Gastroesophageal sphincter (tissue), 4 donors: Measurements from ENCODE around the gene CPA5. TPM values are rescaled to one million over a fixed set of nuclear protein-coding genes. Genes with fewer than 3 reads are reported as not detected.

Experiments
- ATAC-seq: fragments of 150-250 bp; one replicate; pipeline ENCODE4 v1.9.1; 2016; ENCODE audit warnings: mild to moderate bottlenecking, moderate library complexity
- H3K27ac ChIP-seq, 4 donors: fragments of 200-600 bp; sonication (generic) in 3 of 4; 1 replicate in 3 of 4; 2 replicates in 1 of 4; pipeline ENCODE4 v1.5.1; 2016 to 2019
- H3K27me3 ChIP-seq: fragments of 200-600 bp; sonication (generic); one replicate; pipeline ENCODE4 v1.5.1; 2019
- H3K36me3 ChIP-seq, 2 donors: fragments of 200-600 bp; sonication (generic); one replicate each; pipeline ENCODE4 v1.5.1; 2019; ENCODE audit warnings: control low read depth in 1 of 2
- H3K4me1 ChIP-seq, 3 donors: fragments of 200-600 bp; sonication (generic); 1 replicate in 2 of 3; 2 replicates in 1 of 3; pipeline ENCODE4 v1.5.1; 2016 to 2019; ENCODE audit warnings: control low read depth in 2 of 3
- H3K4me3 ChIP-seq, 2 donors: fragments of 200-600 bp; sonication (generic); one replicate each; pipeline ENCODE4 v1.5.1; 2019; ENCODE audit warnings: mild to moderate bottlenecking in 1 of 2, moderate library complexity in 1 of 2
- H3K9me3 ChIP-seq, 3 donors: fragments of 200-600 bp; sonication (generic); one replicate each; pipeline ENCODE4 v1.5.1; 2017 to 2019; ENCODE audit warnings: control low read depth in 2 of 3
- EP300 ChIP-seq: sonication (generic); formaldehyde crosslinking; IDR thresholded peaks from one replicate; pipeline ENCODE4 v1.6.1; 2017; ENCODE audit warnings: antibody characterized with exemption, mild to moderate bottlenecking
- POLR2A ChIP-seq, 2 donors: fragments of 450-650 bp; IDR thresholded peaks; one replicate each; pipeline ENCODE4 v1.6.1; 2017; ENCODE audit warnings: antibody characterized with exemption in 2 of 2, mild to moderate bottlenecking in 2 of 2, moderate library complexity in 1 of 2
- POLR2AphosphoS5 ChIP-seq: sonication (generic); formaldehyde crosslinking; IDR thresholded peaks from one replicate; pipeline ENCODE4 v1.6.1; 2017; ENCODE audit warnings: antibody characterized with exemption
- WGBS, 2 donors: methylation state at CpG; one replicate each; pipeline ENCODE4 v1.1.5; 2018; ENCODE audit warnings: low coverage in 1 of 2; 5-methylcytosine and 5-hydroxymethylcytosine counted together
- total RNA-seq, 4 donors: library from RNA; depleted of rRNA; stranded (reverse); fragments of >200 nt; gene quantifications; one replicate each; pipeline ENCODE4 v1.1.0, GENCODE V29; 2016
- TF ChIP-seq, protein P1 (sequence below), 4 experiments: fragments of 200-600 bp in 2 of 4; fragments of 450-650 bp in 2 of 4; sonication (generic) in 1 of 4; IDR thresholded peaks; one replicate each; pipeline ENCODE4 v1.5.1; 2017 to 2019; ENCODE audit warnings: antibody characterized with exemption in 4 of 4, mild to moderate bottlenecking in 2 of 4, moderate library complexity in 2 of 4

The CPA5 gene
- total RNA-seq, 4 donors from 2014 or later, result not detected

DNA sequence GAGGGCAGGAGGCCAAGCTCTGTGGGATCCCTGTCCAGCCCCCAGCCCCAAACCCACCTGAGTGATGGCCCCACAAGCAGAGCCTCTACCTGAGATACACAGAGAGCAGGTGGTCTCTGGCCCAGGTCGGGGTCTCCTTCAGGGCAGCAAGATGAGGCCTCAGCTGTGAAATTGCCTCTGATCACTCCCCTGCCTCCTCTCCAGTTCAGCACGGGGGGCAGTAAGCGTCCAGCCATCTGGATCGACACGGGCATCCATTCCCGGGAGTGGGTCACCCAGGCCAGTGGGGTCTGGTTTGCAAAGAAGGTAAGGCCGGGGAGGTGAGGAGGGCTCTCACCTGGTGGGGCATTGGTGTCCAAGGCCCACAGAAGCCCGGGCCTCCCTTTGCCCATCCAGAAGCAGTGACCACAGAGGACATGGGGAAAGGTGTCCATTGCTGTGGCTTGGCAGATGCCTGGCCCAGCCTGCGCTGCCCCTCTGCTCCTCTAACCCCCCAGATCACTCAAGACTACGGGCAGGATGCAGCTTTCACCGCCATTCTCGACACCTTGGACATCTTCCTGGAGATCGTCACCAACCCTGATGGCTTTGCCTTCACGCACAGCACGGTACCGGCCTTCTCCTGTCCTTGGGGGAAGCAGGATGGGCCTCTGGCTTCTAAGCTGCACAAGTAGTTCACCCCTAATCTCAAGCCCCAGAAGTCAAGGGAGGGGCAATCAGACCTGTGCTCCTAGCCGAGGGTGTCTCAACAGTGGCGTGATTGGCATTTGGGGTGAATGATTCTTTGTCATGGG lies 38.8 kb downstream of the CPA5 start:
- Histone ChIP-seq H3K9me3 (no peaks in the 10 kb centered on the region), H3K4me1 (peaks cover 0 to 11% (median 0%) of the 10 kb centered on the region in 3 donors), H3K27me3 (no peaks in the 10 kb centered on the region), H3K27ac (no peak overlapping the region), H3K4me3 (no peak overlapping the region), H3K36me3 (no peaks in the 10 kb centered on the region)
- 80 to 93% methylated on average over 2 to 6 of the region's 18 CpGs for WGBS, 2 donors
- ATAC-seq, result no peak
- no peak for TF ChIP-seq POLR2A (IDR thresholded peaks at IDR 0.05)
- no peak for TF ChIP-seq POLR2AphosphoS5
- TF ChIP-seq EP300, result no peak
- TF ChIP-seq, protein P1, sequence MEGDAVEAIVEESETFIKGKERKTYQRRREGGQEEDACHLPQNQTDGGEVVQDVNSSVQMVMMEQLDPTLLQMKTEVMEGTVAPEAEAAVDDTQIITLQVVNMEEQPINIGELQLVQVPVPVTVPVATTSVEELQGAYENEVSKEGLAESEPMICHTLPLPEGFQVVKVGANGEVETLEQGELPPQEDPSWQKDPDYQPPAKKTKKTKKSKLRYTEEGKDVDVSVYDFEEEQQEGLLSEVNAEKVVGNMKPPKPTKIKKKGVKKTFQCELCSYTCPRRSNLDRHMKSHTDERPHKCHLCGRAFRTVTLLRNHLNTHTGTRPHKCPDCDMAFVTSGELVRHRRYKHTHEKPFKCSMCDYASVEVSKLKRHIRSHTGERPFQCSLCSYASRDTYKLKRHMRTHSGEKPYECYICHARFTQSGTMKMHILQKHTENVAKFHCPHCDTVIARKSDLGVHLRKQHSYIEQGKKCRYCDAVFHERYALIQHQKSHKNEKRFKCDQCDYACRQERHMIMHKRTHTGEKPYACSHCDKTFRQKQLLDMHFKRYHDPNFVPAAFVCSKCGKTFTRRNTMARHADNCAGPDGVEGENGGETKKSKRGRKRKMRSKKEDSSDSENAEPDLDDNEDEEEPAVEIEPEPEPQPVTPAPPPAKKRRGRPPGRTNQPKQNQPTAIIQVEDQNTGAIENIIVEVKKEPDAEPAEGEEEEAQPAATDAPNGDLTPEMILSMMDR (IDR thresholded peaks at IDR 0.05), result no peak

DNA sequence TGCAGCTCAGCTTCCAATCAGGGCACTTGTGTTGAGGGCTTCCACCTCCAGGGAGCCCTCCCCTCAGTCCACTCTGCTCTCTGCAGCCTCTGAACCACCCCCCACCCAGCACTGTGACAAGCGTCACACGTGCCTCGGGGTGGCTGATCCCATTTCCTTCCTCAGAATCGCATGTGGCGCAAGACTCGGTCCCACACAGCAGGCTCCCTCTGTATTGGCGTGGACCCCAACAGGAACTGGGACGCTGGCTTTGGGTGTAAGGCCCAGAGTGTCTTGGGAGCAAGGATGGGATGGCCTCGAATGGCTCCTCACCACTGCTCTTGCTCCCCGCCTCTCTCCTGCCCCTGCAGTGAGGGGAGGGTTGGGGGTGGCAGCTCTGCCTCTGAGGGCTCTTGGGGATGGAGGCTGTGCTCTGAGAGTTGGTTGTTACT lies 39.8 kb downstream of the CPA5 start:
- H3K4me3 ChIP-seq, result no peak overlapping the region
- 82 to 90% methylated on average over 2 to 3 of the region's 10 CpGs for WGBS, 2 donors
- H3K27me3 ChIP-seq, result no peaks in the 10 kb centered on the region
- no peak for ATAC-seq
- TF ChIP-seq POLR2AphosphoS5, result no peak
- H3K36me3 ChIP-seq, result no peaks in the 10 kb centered on the region
- no peak overlapping the region for H3K27ac ChIP-seq
- peaks cover 0 to 11% (median 0%) of the 10 kb centered on the region in 3 donors for H3K4me1 ChIP-seq
- H3K9me3 ChIP-seq, result no peaks in the 10 kb centered on the region

DNA sequence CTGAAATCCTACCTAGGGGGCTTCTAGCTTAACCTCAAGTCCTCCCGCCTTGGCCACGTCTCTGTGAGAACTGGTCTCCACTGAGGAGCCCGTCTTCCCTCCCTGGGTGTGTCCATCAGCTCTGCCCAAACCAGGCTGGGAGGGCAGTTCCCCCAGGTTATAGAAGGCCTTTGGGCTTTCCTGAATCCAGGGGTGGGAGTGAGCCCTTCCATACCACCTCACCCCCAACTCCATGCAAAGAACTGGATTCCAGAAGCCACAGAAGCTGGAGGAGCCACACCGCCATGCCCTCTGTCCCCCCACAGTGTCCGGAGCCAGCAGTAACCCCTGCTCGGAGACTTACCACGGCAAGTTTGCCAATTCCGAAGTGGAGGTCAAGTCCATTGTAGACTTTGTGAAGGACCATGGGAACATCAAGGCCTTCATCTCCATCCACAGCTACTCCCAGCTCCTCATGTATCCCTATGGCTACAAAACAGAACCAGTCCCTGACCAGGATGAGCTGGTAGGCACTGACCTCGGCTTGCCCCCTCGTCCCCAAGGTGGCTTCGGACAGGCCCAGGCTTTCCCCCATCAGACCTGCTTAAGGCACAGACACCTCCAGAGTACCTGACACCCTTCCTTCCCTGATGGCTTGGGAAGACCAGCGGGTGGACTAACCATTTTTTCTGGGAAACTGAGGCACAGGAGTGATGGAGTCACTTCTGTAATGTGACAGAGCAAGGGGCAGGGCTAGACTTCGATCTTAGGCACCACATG lies 40.4 kb downstream of the CPA5 start:
- no peak for TF ChIP-seq POLR2AphosphoS5
- TF ChIP-seq, protein P1 (IDR thresholded peaks at IDR 0.05), result no peak
- TF ChIP-seq EP300, result no peak
- TF ChIP-seq POLR2A (IDR thresholded peaks at IDR 0.05), result no peak
- Histone ChIP-seq H3K4me3 (no peak overlapping the region), H3K4me1 (peaks cover 0 to 5% (median 0%) of the 10 kb centered on the region in 3 donors), H3K9me3 (no peaks in the 10 kb centered on the region), H3K27me3 (no peaks in the 10 kb centered on the region), H3K27ac (no peak overlapping the region), H3K36me3 (no peaks in the 10 kb centered on the region)
- WGBS, 2 donors, result 95 to 100% methylated on average over 2 to 7 of the region's 13 CpGs
- ATAC-seq, result no peak

DNA sequence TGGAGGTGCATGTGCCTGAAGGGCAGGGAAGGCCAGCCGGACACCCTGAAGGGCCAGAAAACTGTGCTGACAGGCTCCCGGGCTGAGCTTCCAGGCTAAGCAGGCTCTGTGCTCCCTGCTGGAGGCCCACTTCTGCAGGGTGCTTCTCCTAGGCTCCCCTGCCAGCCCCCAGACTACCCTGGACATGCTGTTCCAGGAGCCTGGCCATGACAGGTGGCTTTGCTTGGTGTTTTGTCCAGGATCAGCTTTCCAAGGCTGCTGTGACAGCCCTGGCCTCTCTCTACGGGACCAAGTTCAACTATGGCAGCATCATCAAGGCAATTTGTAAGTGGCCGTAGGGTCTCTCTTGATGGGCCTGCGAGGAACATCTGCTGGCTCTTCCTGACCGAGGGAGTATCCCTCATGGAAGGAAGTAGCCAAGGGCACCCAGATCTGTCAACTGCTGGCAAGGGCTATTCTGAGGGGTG lies 41.0 kb downstream of the CPA5 start:
- no peak for TF ChIP-seq POLR2A (IDR thresholded peaks at IDR 0.05)
- no peak for TF ChIP-seq POLR2AphosphoS5
- TF ChIP-seq EP300, result no peak
- TF ChIP-seq, protein P1 (IDR thresholded peaks at IDR 0.05), result no peak
- H3K27me3 ChIP-seq, result no peaks in the 10 kb centered on the region
- no CpG with 5 or more reads among the region's 6 CpGs for WGBS, 2 donors
- H3K36me3 ChIP-seq, result no peaks in the 10 kb centered on the region
- no peaks in the 10 kb centered on the region for H3K4me1 ChIP-seq
- no peak for ATAC-seq
- no peak overlapping the region for H3K27ac ChIP-seq
- no peaks in the 10 kb centered on the region for H3K9me3 ChIP-seq
- H3K4me3 ChIP-seq, result no peak overlapping the region

DNA sequence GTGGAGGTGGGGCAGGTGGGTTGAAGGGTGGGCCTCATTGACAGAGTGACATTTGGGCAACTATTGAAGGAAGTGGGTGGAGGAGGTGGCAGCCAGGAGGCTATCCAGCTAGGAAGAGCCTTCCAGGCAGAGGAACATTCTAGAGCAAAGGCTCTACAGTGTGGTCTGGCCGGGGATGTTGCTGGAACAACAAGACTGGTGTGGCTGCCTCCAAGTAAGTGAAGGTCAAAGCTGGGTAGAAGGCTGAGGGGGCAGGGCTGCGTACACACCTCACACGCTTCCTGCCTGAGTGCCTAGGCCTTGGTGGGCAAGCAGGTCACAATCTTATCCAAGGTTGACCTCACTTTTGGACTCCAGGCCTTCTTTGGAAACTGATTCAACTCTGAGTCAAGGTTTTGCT lies 42.3 kb downstream of the CPA5 start:
- Histone ChIP-seq H3K27ac (no peak overlapping the region), H3K4me1 (no peaks in the 10 kb centered on the region), H3K27me3 (no peaks in the 10 kb centered on the region), H3K9me3 (no peaks in the 10 kb centered on the region), H3K36me3 (no peaks in the 10 kb centered on the region), H3K4me3 (no peak overlapping the region)
- WGBS, 2 donors, result 94 to 96% methylated on average over 3 of the region's 3 CpGs
- TF ChIP-seq EP300 (no peak), POLR2A (IDR thresholded peaks at IDR 0.05) (no peak), POLR2AphosphoS5 (no peak)
- TF ChIP-seq, protein P1 (IDR thresholded peaks at IDR 0.05), result no peak
- no peak for ATAC-seq
